SJCRH30 (cell line): ENCODE data around the gene SNX13. TPM values are rescaled to one million over a fixed set of nuclear protein-coding genes. Genes with fewer than 3 reads are reported as not detected.

ENCODE experiments used
- DNase-seq, 2 experiments: peaks; one replicate each; pipeline ENCODE4 v3.0.0-alpha.2; 2015 to 2020
- H3K27ac ChIP-seq: fragments of 250-450 bp; sonication (Bioruptor Pico); 2 replicates; pipeline ENCODE4 v1.5.1; 2020; ENCODE audit warnings: mild to moderate bottlenecking, moderate library complexity
- H3K27me3 ChIP-seq: fragments of 250-450 bp; sonication (Bioruptor Pico); 2 replicates; pipeline ENCODE4 v1.5.1; 2020; ENCODE audit warnings: mild to moderate bottlenecking, moderate library complexity
- H3K36me3 ChIP-seq: fragments of 250-450 bp; sonication (Bioruptor Pico); 2 replicates; pipeline ENCODE4 v1.5.1; 2020; ENCODE audit warnings: mild to moderate bottlenecking, moderate library complexity
- H3K4me1 ChIP-seq: fragments of 250-450 bp; sonication (Bioruptor Pico); 2 replicates; pipeline ENCODE4 v1.5.1; 2020; ENCODE audit warnings: mild to moderate bottlenecking, moderate library complexity
- H3K4me3 ChIP-seq: fragments of 250-450 bp; sonication (Bioruptor Pico); 2 replicates; pipeline ENCODE4 v1.5.1; 2020; ENCODE audit warnings: mild to moderate bottlenecking, moderate library complexity
- H3K9me3 ChIP-seq: fragments of 250-450 bp; sonication (Bioruptor Pico); replicated peaks from 2 replicates; pipeline ENCODE4 v1.5.1; 2020; ENCODE audit warnings: mild to moderate bottlenecking, moderate library complexity
- total RNA-seq: library from RNA; depleted of rRNA; stranded (reverse); fragments of >200 nt; shearing (Covaris generic); gene quantifications from 2 replicates; pipeline ENCODE4 v1.2.3, GENCODE V29; 2014

Gene SNX13
- total RNA-seq, 1 experiment from 2014 or later, result 37.1 TPM

DNA sequence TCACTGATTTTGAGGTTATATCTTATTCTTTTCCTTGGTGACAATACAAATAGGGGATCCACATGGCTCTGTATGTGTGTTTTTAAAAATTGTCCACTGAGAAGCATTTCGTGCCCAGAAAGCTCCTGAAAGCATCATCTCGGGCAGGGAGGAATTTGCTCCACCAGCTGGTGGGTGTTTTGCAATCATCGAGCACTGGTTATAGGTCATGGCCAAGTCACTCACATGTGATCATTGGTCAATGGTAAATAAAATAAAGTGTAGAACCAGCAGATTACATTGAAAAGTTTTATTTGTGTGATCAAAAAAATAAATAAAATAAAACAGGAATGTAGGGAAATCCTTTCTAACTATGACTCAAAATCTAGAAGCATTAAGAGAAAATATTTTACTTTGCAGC is 23.0 kb upstream of the SNX13 start:
- H3K4me1 ChIP-seq, result no peaks in the 10 kb centered on the region
- no peaks in the 10 kb centered on the region; the same call in 1 of the 2 replicates for H3K27me3 ChIP-seq
- no peak for DNase-seq
- H3K27ac ChIP-seq, result no peak overlapping the region
- H3K4me3 ChIP-seq, result no peak overlapping the region
- no peaks in the 10 kb centered on the region for H3K9me3 ChIP-seq
- H3K36me3 ChIP-seq, result no peaks in the 10 kb centered on the region

- Histone ChIP-seq H3K9me3 (no peaks in the 10 kb centered on the region), H3K27ac (no peak overlapping the region), H3K4me3 (no peak overlapping the region), H3K4me1 (no peaks in the 10 kb centered on the region), H3K27me3 (no peaks in the 10 kb centered on the region; the same call in 1 of the 2 replicates), H3K36me3 (no peaks in the 10 kb centered on the region)
- DNase-seq, result no peak
These were observed 22.4 kb upstream of the SNX13 start for GRCh38 chr7:17962652-17963051.

GRCh38 chr7:17957871-17958270 is 17.6 kb upstream of the SNX13 start:
- H3K4me3 ChIP-seq, result no peak overlapping the region

DNA sequence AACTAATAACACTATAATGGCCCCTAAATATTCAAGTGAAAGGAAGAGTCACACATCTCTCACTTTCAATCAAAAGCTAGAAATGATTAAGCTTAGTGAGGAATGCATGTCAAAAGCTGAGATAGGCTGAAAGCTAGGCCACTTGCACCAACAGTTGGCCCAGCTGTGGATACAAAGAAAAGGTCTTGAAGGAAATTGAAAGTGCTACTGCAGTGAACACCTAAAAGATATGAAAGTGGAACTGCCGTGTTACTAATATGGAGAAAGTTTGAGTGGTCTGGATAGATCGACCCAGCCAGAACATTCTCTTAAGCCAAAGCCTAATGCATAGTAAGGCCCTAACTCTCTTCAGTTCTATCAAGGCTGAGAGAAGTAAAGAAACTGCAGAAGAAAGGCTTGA is 12.1 kb upstream of the SNX13 start:
- no peaks in the 10 kb centered on the region for H3K9me3 ChIP-seq
- H3K4me3 ChIP-seq, result no peak overlapping the region
- H3K36me3 ChIP-seq, result no peaks in the 10 kb centered on the region
- no peak for DNase-seq
- H3K4me1 ChIP-seq, result no peaks in the 10 kb centered on the region
- no peaks in the 10 kb centered on the region for H3K27me3 ChIP-seq
- no peak overlapping the region for H3K27ac ChIP-seq

More at GRCh38 chr7:17957871-17958270, 17.6 kb upstream of the SNX13 start:
- Histone ChIP-seq H3K27ac (no peak overlapping the region), H3K36me3 (no peaks in the 10 kb centered on the region), H3K27me3 (no peaks in the 10 kb centered on the region; the same call in 1 of the 2 replicates), H3K4me1 (no peaks in the 10 kb centered on the region), H3K9me3 (no peaks in the 10 kb centered on the region)
- DNase-seq, result no peak

- Histone ChIP-seq H3K9me3 (no peaks in the 10 kb centered on the region), H3K27ac (no peak overlapping the region), H3K4me3 (no peak overlapping the region), H3K27me3 (no peaks in the 10 kb centered on the region), H3K4me1 (no peaks in the 10 kb centered on the region), H3K36me3 (no peaks in the 10 kb centered on the region)
- DNase-seq, result no peak
These were observed 11.5 kb upstream of the SNX13 start for GRCh38 chr7:17951742-17952254.

DNA sequence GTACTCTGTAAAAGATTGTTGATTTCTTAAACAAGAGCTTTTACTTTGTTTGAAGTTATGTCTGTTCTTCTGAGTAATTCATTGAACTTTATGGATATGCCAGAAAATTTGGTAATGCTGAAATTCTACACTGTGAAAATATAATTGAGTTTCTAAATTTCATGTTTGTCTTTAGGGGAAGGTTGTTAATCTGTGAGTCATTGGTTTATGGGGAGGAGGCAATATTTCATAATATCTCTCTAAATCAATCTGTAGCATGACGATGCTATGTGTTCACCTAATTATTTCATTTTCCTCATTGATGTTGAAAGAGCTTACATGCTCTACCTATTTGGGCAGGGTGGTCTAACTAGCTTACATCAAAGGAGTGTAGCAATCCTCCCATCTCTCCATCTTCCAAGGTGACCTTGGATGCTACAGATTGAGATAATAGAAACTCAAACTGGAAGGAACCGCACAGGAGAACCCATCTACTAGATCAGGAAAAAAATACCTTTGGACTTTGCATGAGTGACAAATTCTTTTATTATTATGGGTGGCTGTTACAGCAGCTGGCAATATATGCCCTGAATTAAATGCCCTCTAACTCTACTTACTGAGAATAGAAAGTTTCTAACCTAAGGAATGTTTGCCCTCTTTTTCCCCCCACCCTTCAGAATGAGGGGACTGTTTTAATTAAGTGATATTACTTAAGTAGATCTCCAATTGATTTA is 8.4 kb upstream of the SNX13 start:
- no peaks in the 10 kb centered on the region for H3K36me3 ChIP-seq
- H3K4me3 ChIP-seq, result no peak overlapping the region
- no peak overlapping the region for H3K27ac ChIP-seq
- no peaks in the 10 kb centered on the region for H3K9me3 ChIP-seq
- DNase-seq, result no peak
- H3K4me1 ChIP-seq, result no peaks in the 10 kb centered on the region
- H3K27me3 ChIP-seq, result no peaks in the 10 kb centered on the region

GRCh38 chr7:17947620-17948019 is 7.3 kb upstream of the SNX13 start:
- Histone ChIP-seq H3K4me1 (no peaks in the 10 kb centered on the region), H3K4me3 (no peak overlapping the region), H3K36me3 (no peaks in the 10 kb centered on the region), H3K27me3 (no peaks in the 10 kb centered on the region), H3K27ac (no peak overlapping the region), H3K9me3 (no peaks in the 10 kb centered on the region)
- no peak for DNase-seq

DNA sequence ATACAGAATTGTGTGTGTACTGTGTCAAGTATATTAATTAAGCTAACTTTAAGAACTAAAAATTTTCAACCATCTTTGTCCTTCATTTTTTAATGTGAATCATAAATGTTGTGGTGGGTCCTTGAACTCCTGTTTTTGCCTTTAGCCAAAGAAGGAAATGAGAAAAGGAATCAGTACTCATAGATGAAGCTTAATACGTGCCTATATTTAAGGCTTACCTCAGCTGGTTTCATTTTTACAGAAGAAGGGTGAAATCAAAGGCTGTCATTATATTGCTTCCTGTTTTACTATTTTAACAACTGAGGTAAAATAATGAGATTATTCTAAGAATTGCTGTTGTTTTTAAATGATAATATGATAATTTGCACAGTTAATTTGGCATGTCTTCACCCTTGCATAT is 6.3 kb upstream of the SNX13 start:
- H3K4me3 ChIP-seq, result no peak overlapping the region
- no peak overlapping the region for H3K27ac ChIP-seq
- H3K27me3 ChIP-seq, result no peaks in the 10 kb centered on the region
- no peaks in the 10 kb centered on the region for H3K36me3 ChIP-seq
- H3K9me3 ChIP-seq, result no peaks in the 10 kb centered on the region
- no peak for DNase-seq
- no peaks in the 10 kb centered on the region for H3K4me1 ChIP-seq

GRCh38 chr7:17944720-17945119 is 4.4 kb upstream of the SNX13 start:
- Histone ChIP-seq H3K27me3 (no peaks in the 10 kb centered on the region), H3K27ac (no peak overlapping the region), H3K9me3 (no peaks in the 10 kb centered on the region), H3K36me3 (no peaks in the 10 kb centered on the region), H3K4me1 (no peaks in the 10 kb centered on the region), H3K4me3 (no peak overlapping the region)
- no peak for DNase-seq

DNA sequence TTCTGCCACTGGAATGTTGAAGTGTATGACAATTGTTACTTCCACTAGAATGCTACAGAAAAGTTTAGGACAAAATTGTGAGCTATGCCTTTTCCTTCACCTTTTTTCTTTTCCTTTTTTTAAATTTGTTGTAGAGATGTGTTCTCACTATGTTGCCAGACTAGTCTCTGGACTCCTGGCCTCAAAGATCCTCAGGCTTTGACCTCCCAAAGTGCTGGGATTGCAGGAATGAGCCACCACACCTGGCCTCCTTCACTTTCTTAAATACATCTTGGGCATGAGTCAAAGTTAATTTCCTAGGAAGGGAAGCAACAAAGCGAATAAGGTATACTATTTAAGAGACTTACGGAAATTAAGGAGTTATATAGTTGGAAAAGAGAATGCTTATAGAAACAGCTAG is 2.7 kb upstream of the SNX13 start:
- Histone ChIP-seq H3K4me3 (no peak overlapping the region), H3K36me3 (no peaks in the 10 kb centered on the region), H3K9me3 (no peaks in the 10 kb centered on the region), H3K27ac (no peak overlapping the region), H3K27me3 (no peaks in the 10 kb centered on the region), H3K4me1 (peaks cover 1% of the 10 kb centered on the region)
- DNase-seq, result no peak

- Histone ChIP-seq H3K4me3 (no peak overlapping the region), H3K36me3 (no peaks in the 10 kb centered on the region), H3K27ac (no peak overlapping the region), H3K9me3 (no peaks in the 10 kb centered on the region), H3K4me1 (peaks cover 7% of the 10 kb centered on the region), H3K27me3 (no peaks in the 10 kb centered on the region)
- DNase-seq, result no peak
These were observed 1.9 kb upstream of the SNX13 start for GRCh38 chr7:17942231-17942630.

DNA sequence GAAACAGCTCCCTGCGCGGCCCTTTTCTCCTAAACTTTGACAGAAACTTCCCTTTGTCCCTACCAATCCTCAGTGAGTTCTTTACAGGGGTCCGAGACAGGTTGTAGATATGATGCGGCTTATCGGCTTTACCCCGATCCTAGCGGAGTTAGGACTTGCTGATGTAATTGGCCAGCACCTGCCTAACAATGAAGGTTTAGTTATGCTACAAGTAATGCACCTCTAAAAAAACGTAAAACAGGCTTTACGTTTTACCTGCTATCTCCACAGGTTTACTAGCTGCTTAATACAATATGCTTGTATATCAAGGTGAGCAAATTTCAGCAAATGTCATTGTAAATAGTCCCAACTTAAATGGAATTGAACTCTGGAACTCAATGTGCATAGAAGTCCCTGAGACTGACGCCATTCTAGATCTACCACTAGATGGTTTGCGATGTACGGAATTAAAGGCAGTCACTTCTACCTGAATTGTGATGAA is 697 bp upstream of the SNX13 start:
- H3K27me3 ChIP-seq, result no peaks in the 10 kb centered on the region
- H3K4me1 ChIP-seq, result peaks cover 7% of the 10 kb centered on the region
- no peaks in the 10 kb centered on the region for H3K36me3 ChIP-seq
- H3K9me3 ChIP-seq, result no peaks in the 10 kb centered on the region
- H3K4me3 ChIP-seq, result peak overlapping the region; percentile 78
- peak overlapping the region; percentile 74 for H3K27ac ChIP-seq
- DNase-seq, result no peak

- Histone ChIP-seq H3K36me3 (no peaks in the 10 kb centered on the region), H3K27ac (peak overlapping the region; percentile 74), H3K9me3 (no peaks in the 10 kb centered on the region), H3K27me3 (no peaks in the 10 kb centered on the region), H3K4me1 (peaks cover 7% of the 10 kb centered on the region), H3K4me3 (peak overlapping the region; percentile 78)
- DNase-seq, result peak; percentile 54 to 66
These were observed 540 bp downstream of the SNX13 start for GRCh38 chr7:17939606-17940301.

DNA sequence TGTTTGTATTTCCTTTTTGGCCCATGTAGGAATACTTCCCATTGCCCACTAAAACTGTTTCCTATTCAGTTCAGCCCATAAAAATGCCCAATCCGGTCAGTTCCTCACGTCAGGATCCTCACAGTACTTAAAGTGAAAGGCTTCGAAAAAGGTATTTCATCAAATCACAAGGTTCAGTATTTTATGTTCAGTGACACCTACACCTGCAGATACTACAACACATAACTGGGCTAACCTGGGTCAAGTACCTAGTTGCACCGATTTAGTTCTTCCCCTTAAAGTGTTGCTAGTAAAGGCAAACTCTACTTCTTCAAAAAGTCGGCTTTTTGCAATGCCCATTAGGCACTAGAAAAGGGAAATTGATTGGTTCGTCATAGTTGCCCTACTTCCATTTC is 1.1 kb downstream of the SNX13 start:
- no peaks in the 10 kb centered on the region for H3K9me3 ChIP-seq
- H3K27me3 ChIP-seq, result no peaks in the 10 kb centered on the region
- DNase-seq, result peak in 1 of 2 experiments; percentile 38
- no peak overlapping the region; the same call in 1 of the 2 replicates for H3K27ac ChIP-seq
- peak overlapping the region; percentile 78 for H3K4me3 ChIP-seq
- H3K4me1 ChIP-seq, result peaks cover 7% of the 10 kb centered on the region
- H3K36me3 ChIP-seq, result no peaks in the 10 kb centered on the region

DNA sequence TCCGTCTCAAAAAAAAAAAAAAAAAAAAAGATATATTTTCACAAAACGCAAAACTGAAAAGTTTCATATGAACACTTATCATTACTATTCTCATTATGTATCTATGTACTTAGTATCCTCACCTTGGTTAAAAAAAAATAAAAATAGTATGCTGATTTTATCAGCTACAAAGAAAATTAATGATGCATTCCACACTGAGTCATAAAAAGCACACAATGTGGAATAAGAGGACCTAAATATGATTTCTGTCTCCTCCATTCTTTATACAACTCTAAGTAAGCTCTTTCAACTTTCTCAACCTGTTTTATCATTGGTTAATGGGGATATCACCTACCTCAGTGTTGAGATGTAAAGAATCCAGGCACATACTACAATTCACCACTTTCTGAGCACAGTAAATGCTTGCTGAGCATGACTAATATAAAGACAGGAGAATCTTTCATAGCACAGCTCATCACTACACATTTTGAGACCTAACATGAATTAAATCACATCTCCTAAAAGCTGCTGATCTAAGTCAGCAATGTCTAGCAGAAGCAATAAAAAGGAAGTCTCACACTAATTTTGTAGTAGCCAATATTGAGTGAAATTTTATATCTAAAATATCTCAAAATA is 2.7 kb downstream of the SNX13 start:
- Histone ChIP-seq H3K4me3 (no peak overlapping the region), H3K27ac (0 out of 2 replicates have a peak overlapping the region, but pooled peaks have one; percentile 2), H3K9me3 (no peaks in the 10 kb centered on the region), H3K27me3 (no peaks in the 10 kb centered on the region), H3K36me3 (no peaks in the 10 kb centered on the region), H3K4me1 (peaks cover 7% of the 10 kb centered on the region)
- DNase-seq, result no peak
